KMS-11 (cell line): ENCODE data around the gene TMEM272.

Experiments used
- H2AFZ ChIP-seq: fragments of 200-600 bp; sonication (generic); 2 replicates; pipeline ENCODE4 v1.6.1; 2016; ENCODE audit warnings: antibody characterized with exemption, mixed run types, low read depth
- H3K27ac ChIP-seq: fragments of 200-600 bp; sonication (generic); 2 replicates; pipeline ENCODE4 v1.6.1; 2016; ENCODE audit warnings: mild to moderate bottlenecking, mixed run types
- H3K27me3 ChIP-seq: fragments of 200-600 bp; sonication (generic); 2 replicates; pipeline ENCODE4 v1.6.1; 2017; ENCODE audit warnings: mild to moderate bottlenecking, low read depth, mixed run types, moderate library complexity; ENCODE audit not compliant: insufficient read depth
- H3K36me3 ChIP-seq: fragments of 200-600 bp; sonication (generic); 2 replicates; pipeline ENCODE4 v1.6.1; 2017; ENCODE audit warnings: mild to moderate bottlenecking, mixed run types; ENCODE audit not compliant: insufficient read depth
- H3K4me1 ChIP-seq: fragments of 200-600 bp; sonication (generic); 2 replicates; pipeline ENCODE4 v1.6.1; 2016; ENCODE audit warnings: mild to moderate bottlenecking, low read depth, mixed run types; ENCODE audit not compliant: poor library complexity, severe bottlenecking
- H3K4me2 ChIP-seq: fragments of 200-600 bp; sonication (generic); 2 replicates; pipeline ENCODE4 v1.7.0; 2016; ENCODE audit warnings: mild to moderate bottlenecking, mixed run types
- H3K4me3 ChIP-seq: fragments of 200-600 bp; sonication (generic); IDR thresholded peaks from 2 replicates; pipeline ENCODE4 v1.6.1; 2017; ENCODE audit warnings: low read depth, low read length, mixed read lengths; ENCODE audit not compliant: insufficient read depth
- H3K79me2 ChIP-seq: fragments of 200-600 bp; sonication (generic); 2 replicates; pipeline ENCODE4 v1.6.1; 2016; ENCODE audit warnings: low read depth, mixed run types; ENCODE audit not compliant: insufficient read depth
- H3K9ac ChIP-seq: fragments of 200-600 bp; sonication (generic); 2 replicates; pipeline ENCODE4 v1.6.1; 2016; ENCODE audit warnings: mild to moderate bottlenecking, mixed run types
- H4K20me1 ChIP-seq: fragments of 200-600 bp; sonication (generic); 2 replicates; pipeline ENCODE4 v1.6.1; 2016; ENCODE audit warnings: mild to moderate bottlenecking, mixed run types; ENCODE audit not compliant: insufficient read depth
- CTCF ChIP-seq: fragments of 200-600 bp; sonication (generic); conservative IDR thresholded peaks from 2 replicates; pipeline ENCODE4 v1.6.1; 2017; ENCODE audit warnings: low read depth, mild to moderate bottlenecking, antibody characterized with exemption, low read length, moderate library complexity, mixed read lengths

Gene TMEM272

GRCh38 chr13:51879133-51879532 lies 34.2 kb upstream of the TMEM272 start:
- H3K36me3 ChIP-seq: no peaks in the 10 kb centered on the region
- no peak overlapping the region for H3K4me3 ChIP-seq
- no peak overlapping the region for H3K4me2 ChIP-seq
- H2AFZ ChIP-seq: no peak overlapping the region
- H4K20me1 ChIP-seq: no peaks in the 10 kb centered on the region
- no peaks in the 10 kb centered on the region for H3K79me2 ChIP-seq
- no peaks in the 10 kb centered on the region for H3K27me3 ChIP-seq
- no peak overlapping the region for H3K27ac ChIP-seq
- no peak overlapping the region for H3K9ac ChIP-seq
- no peak for TF ChIP-seq CTCF
- no peaks in the 10 kb centered on the region for H3K4me1 ChIP-seq

- no peak for TF ChIP-seq CTCF
- H3K27ac ChIP-seq: no peak overlapping the region
These were observed 29.7 kb upstream of the TMEM272 start for GRCh38 chr13:51874651-51875050.

GRCh38 chr13:51873837-51874236 lies 28.9 kb upstream of the TMEM272 start:
- Histone ChIP-seq H3K27me3 (no peaks in the 10 kb centered on the region), H4K20me1 (no peaks in the 10 kb centered on the region), H3K4me1 (no peaks in the 10 kb centered on the region), H3K9ac (no peak overlapping the region), H3K4me2 (no peak overlapping the region), H3K27ac (no peak overlapping the region), H3K79me2 (no peaks in the 10 kb centered on the region), H3K4me3 (no peak overlapping the region), H2AFZ (no peak overlapping the region), H3K36me3 (no peaks in the 10 kb centered on the region)
- no peak for TF ChIP-seq CTCF

More at GRCh38 chr13:51874651-51875050, 29.7 kb upstream of the TMEM272 start:
- Histone ChIP-seq H3K36me3 (no peaks in the 10 kb centered on the region), H2AFZ (no peak overlapping the region), H3K4me2 (no peak overlapping the region), H3K79me2 (no peaks in the 10 kb centered on the region), H3K9ac (no peak overlapping the region), H3K27me3 (no peaks in the 10 kb centered on the region), H3K4me1 (no peaks in the 10 kb centered on the region), H3K4me3 (no peak overlapping the region), H4K20me1 (no peaks in the 10 kb centered on the region)

- no peaks in the 10 kb centered on the region for H3K4me1 ChIP-seq
- no peak overlapping the region for H2AFZ ChIP-seq
- no peaks in the 10 kb centered on the region for H3K36me3 ChIP-seq
- no peak overlapping the region for H3K9ac ChIP-seq
- H3K4me2 ChIP-seq: no peak overlapping the region
- no peak for TF ChIP-seq CTCF
- no peaks in the 10 kb centered on the region for H3K27me3 ChIP-seq
- H3K79me2 ChIP-seq: no peaks in the 10 kb centered on the region
- no peaks in the 10 kb centered on the region for H4K20me1 ChIP-seq
- H3K27ac ChIP-seq: no peak overlapping the region
- H3K4me3 ChIP-seq: no peak overlapping the region
These were observed 28.3 kb upstream of the TMEM272 start for GRCh38 chr13:51873117-51873798.
